Duodenal mucosa (tissue), 2 donors: ENCODE results near the gene OR52E1.

Experiments used
- H3K27ac ChIP-seq: one replicate; pipeline ENCODE4 v1.7.0; 2013; ENCODE audit warnings: low read depth, low read length
- H3K27me3 ChIP-seq, 2 donors: one replicate each; pipeline ENCODE4 v1.7.0; 2013; ENCODE audit warnings: low read length in 2 of 2, control low read depth in 1 of 2; ENCODE audit not compliant: insufficient read depth in 2 of 2, control insufficient read depth in 1 of 2
- H3K36me3 ChIP-seq, 2 donors: one replicate each; pipeline ENCODE4 v1.7.0; 2013; ENCODE audit warnings: low read length in 2 of 2, control low read depth in 1 of 2; ENCODE audit not compliant: insufficient read depth in 2 of 2, control insufficient read depth in 1 of 2
- H3K4me1 ChIP-seq, 2 donors: one replicate each; pipeline ENCODE4 v1.7.0; 2013; ENCODE audit warnings: low read length in 2 of 2, control low read depth in 1 of 2; ENCODE audit not compliant: insufficient read depth in 2 of 2, control insufficient read depth in 1 of 2
- H3K4me3 ChIP-seq, 2 donors: one replicate each; pipeline ENCODE4 v1.7.0; 2013; ENCODE audit warnings: low read length in 2 of 2, low read depth in 1 of 2
- H3K9ac ChIP-seq, 2 donors: one replicate each; pipeline ENCODE4 v1.7.0; 2013; ENCODE audit warnings: low read length in 2 of 2, low read depth in 1 of 2
- H3K9me3 ChIP-seq, 2 donors: one replicate each; pipeline ENCODE4 v1.7.0; 2013; ENCODE audit warnings: low read length in 2 of 2, control low read depth in 1 of 2; ENCODE audit not compliant: control insufficient read depth in 1 of 2

OR52E1 gene

DNA sequence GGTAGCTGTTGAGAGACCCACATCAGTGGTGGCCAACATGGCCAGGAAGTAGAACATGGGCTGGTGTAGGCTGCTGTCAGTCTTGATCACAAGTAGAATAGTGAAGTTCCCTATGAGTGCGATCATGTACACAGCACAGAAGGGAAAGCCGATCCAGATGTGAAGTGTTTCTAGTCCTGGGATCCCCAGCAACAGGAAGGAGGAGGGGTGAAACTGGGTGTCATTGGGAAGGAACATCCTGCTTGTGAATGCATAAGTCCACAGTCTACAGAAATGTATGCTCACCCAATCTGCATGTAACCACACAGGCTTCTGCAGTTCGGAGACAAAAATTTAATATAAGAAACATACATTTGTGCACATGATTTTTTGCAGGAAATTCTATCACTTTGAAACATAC, 10.0 kb upstream of the OR52E1 start, which contains the start of gene OR52E2:
Gene OR52E2 (minus strand): TSS at position 237 of the 400 bp plus-strand sequence. CDS start 0 bp downstream, at position 237.
- Histone ChIP-seq H3K4me1 (no peaks in the 10 kb centered on the region), H3K36me3 (no peaks in the 10 kb centered on the region), H3K27ac (no peak within 1 kb of the TSS), H3K27me3 (no peaks in the 10 kb centered on the region), H3K9ac (no peak within 1 kb of the TSS), H3K4me3 (no peak within 1 kb of the TSS), H3K9me3 (no peaks in the 10 kb centered on the region)

DNA sequence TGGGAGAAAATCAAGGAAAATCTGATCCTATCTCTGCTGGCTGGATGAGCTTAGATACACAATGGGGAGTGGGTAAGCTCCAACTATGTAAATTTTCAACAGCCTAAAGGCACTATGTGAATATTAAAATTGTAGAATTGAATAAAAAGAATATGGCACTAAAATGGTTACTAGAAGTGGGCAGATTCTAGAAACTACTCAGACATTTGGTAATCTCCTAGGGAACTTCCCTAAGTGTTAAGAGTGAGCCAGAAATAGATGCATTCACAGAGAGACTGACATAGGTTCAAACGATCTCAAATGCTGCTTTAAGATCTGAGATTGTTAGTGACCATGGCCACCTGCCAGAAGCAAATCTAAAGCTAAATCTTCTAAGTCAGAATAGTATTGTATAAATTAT, 4.3 kb upstream of the OR52E1 start:
- H3K4me3 ChIP-seq, result no peak overlapping the region
- H3K9ac ChIP-seq, result no peak overlapping the region
- H3K36me3 ChIP-seq, result no peaks in the 10 kb centered on the region
- no peaks in the 10 kb centered on the region for H3K27me3 ChIP-seq
- no peaks in the 10 kb centered on the region for H3K4me1 ChIP-seq
- H3K27ac ChIP-seq, result no peak overlapping the region
- no peaks in the 10 kb centered on the region for H3K9me3 ChIP-seq

DNA sequence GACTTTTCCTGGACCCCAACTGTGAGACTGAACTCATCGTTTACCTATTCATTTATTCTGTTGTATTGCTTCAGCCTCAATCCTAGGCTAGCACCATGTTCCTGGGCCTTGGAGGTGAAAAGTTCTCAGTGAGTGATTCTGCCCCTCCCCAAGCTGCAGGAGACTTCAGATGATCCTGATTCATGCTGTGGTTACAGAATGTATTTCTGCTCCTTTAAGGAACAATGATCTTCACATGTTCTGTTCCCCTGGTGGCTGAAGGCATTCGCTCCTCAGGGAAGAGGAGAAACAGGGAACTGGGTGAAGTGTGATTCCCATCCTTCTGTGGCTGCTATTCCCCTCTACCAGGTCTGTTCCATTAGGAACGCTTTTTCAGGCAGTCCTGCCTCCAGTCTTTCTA, 2.4 kb downstream of the OR52E1 start:
- H3K27ac ChIP-seq, result no peak overlapping the region
- H3K27me3 ChIP-seq, result no peaks in the 10 kb centered on the region
- no peak overlapping the region for H3K9ac ChIP-seq
- H3K36me3 ChIP-seq, result no peaks in the 10 kb centered on the region
- no peak overlapping the region for H3K4me3 ChIP-seq
- H3K4me1 ChIP-seq, result no peaks in the 10 kb centered on the region
- no peaks in the 10 kb centered on the region for H3K9me3 ChIP-seq

DNA sequence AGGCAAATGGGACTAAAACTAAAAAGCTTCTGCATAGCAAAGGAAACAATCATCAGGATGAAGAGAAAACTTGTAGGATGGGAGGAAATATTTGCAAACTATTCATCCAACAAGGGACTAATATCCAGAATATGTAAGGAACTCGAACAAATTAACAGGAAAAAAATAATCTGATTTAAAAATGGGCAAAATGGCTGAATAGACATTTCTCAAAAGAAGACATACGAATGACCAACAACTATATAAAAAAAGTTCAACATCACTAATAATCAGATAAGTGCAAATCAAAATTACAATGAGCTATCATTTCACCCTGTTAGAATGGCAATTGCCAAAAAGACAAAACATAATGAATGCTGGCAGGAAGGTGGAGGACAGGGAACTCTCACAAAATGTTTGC, 12.0 kb downstream of the OR52E1 start:
- H3K9ac ChIP-seq, result no peak overlapping the region
- H3K36me3 ChIP-seq, result no peaks in the 10 kb centered on the region
- H3K27ac ChIP-seq, result no peak overlapping the region
- no peaks in the 10 kb centered on the region for H3K27me3 ChIP-seq
- H3K4me1 ChIP-seq, result no peaks in the 10 kb centered on the region
- H3K4me3 ChIP-seq, result no peak overlapping the region
- no peaks in the 10 kb centered on the region for H3K9me3 ChIP-seq

DNA sequence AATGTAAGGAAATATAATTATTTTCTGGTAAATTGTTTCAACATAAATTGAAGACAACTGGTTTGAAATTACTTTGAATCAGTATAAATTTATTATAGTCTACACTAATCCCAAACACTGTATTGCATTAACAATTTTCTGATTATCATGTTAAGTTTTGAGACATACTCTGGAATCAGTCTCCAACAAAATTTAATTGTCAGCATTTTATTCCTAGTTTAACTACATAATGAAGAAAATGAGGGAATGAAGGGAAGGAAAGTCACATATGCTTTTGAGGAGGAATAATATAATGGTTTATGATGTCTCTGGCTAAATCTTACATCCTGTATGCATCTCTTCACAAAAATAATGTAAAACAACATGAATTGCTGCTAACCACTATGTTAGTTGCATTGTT, 14.2 kb downstream of the OR52E1 start:
- Histone ChIP-seq H3K4me3 (no peak overlapping the region), H3K27me3 (no peaks in the 10 kb centered on the region), H3K27ac (no peak overlapping the region), H3K9ac (no peak overlapping the region), H3K4me1 (no peaks in the 10 kb centered on the region), H3K9me3 (no peaks in the 10 kb centered on the region), H3K36me3 (no peaks in the 10 kb centered on the region)

DNA sequence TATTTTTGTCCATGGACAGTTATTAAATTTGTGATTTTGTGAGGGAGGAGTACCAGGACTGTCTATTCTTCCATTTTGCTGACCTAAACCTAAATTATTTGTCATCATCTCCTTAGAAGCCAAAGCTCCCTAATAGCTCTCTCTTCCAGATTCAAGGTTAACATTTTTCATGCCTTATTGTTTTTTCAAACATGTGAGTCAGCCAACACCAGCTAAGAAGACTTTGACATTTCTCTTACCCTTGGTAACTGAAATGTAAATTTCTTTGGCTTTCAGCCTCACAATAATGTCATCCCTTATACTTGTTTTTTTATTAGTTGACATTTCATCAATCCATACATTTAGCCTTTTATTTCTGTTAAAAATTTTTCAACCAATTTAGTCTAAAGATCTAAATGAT, 19.2 kb downstream of the OR52E1 start:
- Histone ChIP-seq H3K9me3 (no peaks in the 10 kb centered on the region), H3K36me3 (no peaks in the 10 kb centered on the region), H3K27me3 (no peaks in the 10 kb centered on the region), H3K9ac (no peak overlapping the region), H3K4me3 (no peak overlapping the region), H3K27ac (no peak overlapping the region), H3K4me1 (no peaks in the 10 kb centered on the region)

DNA sequence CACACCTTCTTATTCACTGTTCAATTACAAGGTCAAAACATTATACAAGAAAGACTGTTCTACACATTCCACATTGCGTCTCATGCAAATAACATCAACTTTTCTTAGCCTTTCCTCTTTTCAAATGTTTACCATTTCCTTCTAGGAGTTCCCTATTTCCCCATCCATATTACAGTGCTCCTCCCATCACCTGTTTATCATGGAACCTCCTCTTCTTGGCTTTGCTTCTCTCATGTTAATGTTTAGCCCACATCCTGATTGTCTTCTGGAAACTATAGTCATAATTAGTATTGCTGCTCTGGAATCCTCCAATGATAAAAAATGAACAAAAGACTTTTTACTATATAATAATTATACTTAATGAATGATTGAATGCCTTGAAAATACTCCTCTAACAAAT, 21.3 kb downstream of the OR52E1 start:
- Histone ChIP-seq H3K9ac (no peak overlapping the region), H3K27me3 (no peaks in the 10 kb centered on the region), H3K4me1 (no peaks in the 10 kb centered on the region), H3K36me3 (no peaks in the 10 kb centered on the region), H3K4me3 (no peak overlapping the region), H3K27ac (no peak overlapping the region), H3K9me3 (no peaks in the 10 kb centered on the region)

DNA sequence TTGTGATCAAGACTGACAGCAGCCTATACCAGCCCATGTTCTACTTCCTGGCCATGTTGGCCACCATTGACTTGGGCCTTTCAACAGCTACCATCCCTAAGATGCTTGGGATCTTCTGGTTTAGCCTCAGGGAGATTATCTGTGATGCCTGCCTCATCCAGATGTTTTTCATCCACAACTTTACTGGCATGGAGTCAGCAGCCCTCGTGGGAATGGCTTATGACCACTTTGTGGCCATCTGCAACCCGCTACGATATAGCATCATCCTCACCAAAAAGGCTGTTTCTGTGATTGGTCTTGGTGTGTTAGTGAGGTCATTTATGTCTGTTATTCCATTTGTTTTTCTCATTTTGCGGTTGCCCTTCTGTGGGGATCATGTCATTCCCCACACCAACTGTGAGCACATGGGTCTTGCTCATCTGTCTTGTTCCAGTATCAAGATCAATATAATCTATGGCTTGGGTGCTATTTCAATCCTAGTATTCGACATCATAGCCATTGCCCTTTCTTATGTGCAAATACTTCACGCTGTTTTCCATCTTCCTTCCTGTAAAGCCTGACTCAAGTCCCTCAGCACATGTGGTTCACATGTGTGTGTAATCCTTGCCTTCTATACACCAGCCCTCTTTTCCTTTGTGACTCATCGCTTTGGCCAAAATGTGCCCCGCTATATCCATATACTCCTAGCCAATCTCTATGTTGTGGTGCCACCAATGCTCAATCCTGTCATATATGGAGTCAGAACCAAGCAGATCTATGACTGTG, 23.6 kb downstream of the OR52E1 start:
- no peak overlapping the region for H3K4me3 ChIP-seq
- no peaks in the 10 kb centered on the region for H3K9me3 ChIP-seq
- H3K4me1 ChIP-seq, result no peaks in the 10 kb centered on the region
- no peak overlapping the region for H3K9ac ChIP-seq
- no peaks in the 10 kb centered on the region for H3K27me3 ChIP-seq
- H3K27ac ChIP-seq, result no peak overlapping the region
- no peaks in the 10 kb centered on the region for H3K36me3 ChIP-seq

DNA sequence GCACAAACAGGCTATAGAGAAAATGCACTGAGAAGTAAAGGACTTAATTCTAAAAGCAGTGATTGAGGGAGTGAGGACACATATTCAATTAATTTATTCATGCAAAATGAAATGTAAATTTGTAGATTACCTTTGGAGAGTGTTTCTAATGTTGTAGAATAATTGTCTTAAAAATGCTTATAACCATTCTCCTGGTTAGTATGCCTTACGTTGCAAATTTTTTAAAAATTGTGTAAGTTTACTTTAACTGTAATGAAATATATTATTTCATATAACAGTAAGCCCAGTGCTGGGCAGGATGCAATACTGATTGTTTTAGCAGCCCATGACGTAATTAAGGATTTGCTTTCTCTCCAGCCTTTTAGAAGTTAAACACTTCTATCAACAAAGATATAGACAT, 26.6 kb downstream of the OR52E1 start:
- H3K9ac ChIP-seq, result no peak overlapping the region
- H3K4me3 ChIP-seq, result no peak overlapping the region
- no peaks in the 10 kb centered on the region for H3K9me3 ChIP-seq
- H3K4me1 ChIP-seq, result no peaks in the 10 kb centered on the region
- no peaks in the 10 kb centered on the region for H3K27me3 ChIP-seq
- H3K36me3 ChIP-seq, result no peaks in the 10 kb centered on the region
- H3K27ac ChIP-seq, result no peak overlapping the region

DNA sequence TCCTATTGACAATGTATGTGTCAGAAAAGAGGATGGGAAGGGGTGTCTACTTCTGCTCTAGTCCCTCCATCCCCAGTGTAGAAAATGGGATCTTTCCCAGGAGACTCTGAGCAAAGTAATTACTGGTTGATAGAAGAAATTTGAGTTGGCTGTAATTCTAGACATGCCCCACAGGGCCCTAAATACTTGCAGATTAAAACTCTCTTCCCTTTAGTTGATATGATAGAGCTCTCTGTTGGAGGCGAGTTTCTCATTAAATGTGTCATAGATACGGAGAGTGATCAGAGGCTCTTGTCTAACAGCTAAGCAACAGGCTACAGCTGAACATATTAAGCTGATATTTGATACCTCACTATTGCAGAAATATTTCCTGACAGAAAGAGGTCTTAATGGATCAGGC, 32.9 kb downstream of the OR52E1 start:
- no peak overlapping the region for H3K27ac ChIP-seq

More for the DNA sequence above, 32.9 kb downstream of the OR52E1 start:
- Histone ChIP-seq H3K27me3 (no peaks in the 10 kb centered on the region), H3K9me3 (no peaks in the 10 kb centered on the region), H3K4me1 (no peaks in the 10 kb centered on the region), H3K4me3 (no peak overlapping the region), H3K36me3 (no peaks in the 10 kb centered on the region), H3K9ac (no peak overlapping the region)
